Ascending aorta (tissue), 2 donors: ENCODE data around the gene PRPF31. TPM values are rescaled to one million over a fixed set of nuclear protein-coding genes. Genes with fewer than 3 reads are reported as not detected.

Source experiments
- DNase-seq, 2 donors: peaks; one replicate each; pipeline ENCODE4 v3.0.0-alpha.2; 2019; ENCODE audit warnings: low spot score in 2 of 2
- H3K27ac ChIP-seq, 2 donors: fragments of 200-600 bp; sonication (generic); one replicate each; pipeline ENCODE4 v1.5.1; 2016 to 2017; ENCODE audit warnings: mild to moderate bottlenecking in 1 of 2
- H3K27me3 ChIP-seq: fragments of 200-600 bp; sonication (generic); one replicate; pipeline ENCODE4 v1.5.1; 2017
- H3K36me3 ChIP-seq, 2 donors: fragments of 200-600 bp; sonication (generic); one replicate each; pipeline ENCODE4 v1.5.1; 2016
- H3K4me1 ChIP-seq, 2 donors: fragments of 200-600 bp; sonication (generic); one replicate each; pipeline ENCODE4 v1.5.1; 2016 to 2017; ENCODE audit warnings: mild to moderate bottlenecking in 1 of 2
- H3K4me3 ChIP-seq, 2 donors: fragments of 200-600 bp; sonication (generic); one replicate each; pipeline ENCODE4 v1.5.1; 2016 to 2017; ENCODE audit warnings: mild to moderate bottlenecking in 1 of 2
- H3K9me3 ChIP-seq, 2 donors: fragments of 200-600 bp; sonication (generic); one replicate each; pipeline ENCODE4 v1.5.1; 2016
- intact Hi-C: fragments of 100-400 bp; cut with DNase I; formaldehyde crosslinking; loops from one replicate; pipeline ENCODE4 v1.15.1; 2023
- total RNA-seq: library from RNA; depleted of rRNA; stranded (reverse); fragments of >200 nt; gene quantifications from one replicate; pipeline ENCODE4 v1.1.0, GENCODE V29; 2016
- TF ChIP-seq, protein P1 (sequence below), 3 experiments: fragments of 200-600 bp in 2 of 3; fragments of 450-650 bp in 1 of 3; sonication (generic) in 2 of 3; IDR thresholded peaks; one replicate each; pipeline ENCODE4 v1.5.1; 2016 to 2019; ENCODE audit warnings: antibody characterized with exemption in 3 of 3, mild to moderate bottlenecking in 1 of 3, moderate library complexity in 1 of 3

Gene PRPF31
- total RNA-seq, 1 donor from 2014 or later, result 84.1 TPM

DNA sequence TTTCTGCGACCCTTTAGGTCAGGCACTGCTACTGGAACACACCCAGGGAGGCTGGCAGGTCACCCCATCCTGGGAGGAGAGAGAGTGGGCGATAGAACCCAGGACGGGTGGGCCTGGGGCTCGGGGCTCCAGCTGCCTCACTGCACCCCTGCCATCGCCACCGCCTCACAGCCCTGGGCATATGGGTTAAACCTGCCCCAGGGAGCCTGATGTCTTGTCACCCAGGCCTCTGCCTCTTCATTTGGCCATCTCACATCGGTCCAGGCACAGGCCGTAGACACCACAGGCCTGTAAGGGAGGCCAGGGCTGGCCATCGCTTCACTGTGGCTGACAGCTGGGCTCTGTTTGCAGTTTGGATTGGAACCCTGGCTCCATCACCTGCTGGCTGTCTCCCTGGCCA lies 10.2 kb downstream of the PRPF31 start:
- Histone ChIP-seq H3K9me3 (no peaks in the 10 kb centered on the region), H3K27ac (no peak overlapping the region), H3K4me1 (no peaks in the 10 kb centered on the region), H3K27me3 (no peaks in the 10 kb centered on the region), H3K36me3 (peaks cover 77 to 95% of the 10 kb centered on the region in 2 donors), H3K4me3 (no peak overlapping the region)
- intact Hi-C loops, result no loop called here
- TF ChIP-seq, protein P1, sequence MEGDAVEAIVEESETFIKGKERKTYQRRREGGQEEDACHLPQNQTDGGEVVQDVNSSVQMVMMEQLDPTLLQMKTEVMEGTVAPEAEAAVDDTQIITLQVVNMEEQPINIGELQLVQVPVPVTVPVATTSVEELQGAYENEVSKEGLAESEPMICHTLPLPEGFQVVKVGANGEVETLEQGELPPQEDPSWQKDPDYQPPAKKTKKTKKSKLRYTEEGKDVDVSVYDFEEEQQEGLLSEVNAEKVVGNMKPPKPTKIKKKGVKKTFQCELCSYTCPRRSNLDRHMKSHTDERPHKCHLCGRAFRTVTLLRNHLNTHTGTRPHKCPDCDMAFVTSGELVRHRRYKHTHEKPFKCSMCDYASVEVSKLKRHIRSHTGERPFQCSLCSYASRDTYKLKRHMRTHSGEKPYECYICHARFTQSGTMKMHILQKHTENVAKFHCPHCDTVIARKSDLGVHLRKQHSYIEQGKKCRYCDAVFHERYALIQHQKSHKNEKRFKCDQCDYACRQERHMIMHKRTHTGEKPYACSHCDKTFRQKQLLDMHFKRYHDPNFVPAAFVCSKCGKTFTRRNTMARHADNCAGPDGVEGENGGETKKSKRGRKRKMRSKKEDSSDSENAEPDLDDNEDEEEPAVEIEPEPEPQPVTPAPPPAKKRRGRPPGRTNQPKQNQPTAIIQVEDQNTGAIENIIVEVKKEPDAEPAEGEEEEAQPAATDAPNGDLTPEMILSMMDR (IDR thresholded peaks at IDR 0.05), result no peak
- no peak for DNase-seq

GRCh38 chr19:54127688-54128440 lies 12.3 kb downstream of the PRPF31 start:
- peaks cover 71 to 90% of the 10 kb centered on the region in 2 donors for H3K36me3 ChIP-seq
- DNase-seq, result no peak
- no peak overlapping the region for H3K27ac ChIP-seq
- intact Hi-C loops, result no loop called here
- no peak overlapping the region for H3K4me3 ChIP-seq
- H3K27me3 ChIP-seq, result no peaks in the 10 kb centered on the region
- no peaks in the 10 kb centered on the region for H3K9me3 ChIP-seq
- TF ChIP-seq, protein P1 (IDR thresholded peaks at IDR 0.05), result no peak
- H3K4me1 ChIP-seq, result no peaks in the 10 kb centered on the region

DNA sequence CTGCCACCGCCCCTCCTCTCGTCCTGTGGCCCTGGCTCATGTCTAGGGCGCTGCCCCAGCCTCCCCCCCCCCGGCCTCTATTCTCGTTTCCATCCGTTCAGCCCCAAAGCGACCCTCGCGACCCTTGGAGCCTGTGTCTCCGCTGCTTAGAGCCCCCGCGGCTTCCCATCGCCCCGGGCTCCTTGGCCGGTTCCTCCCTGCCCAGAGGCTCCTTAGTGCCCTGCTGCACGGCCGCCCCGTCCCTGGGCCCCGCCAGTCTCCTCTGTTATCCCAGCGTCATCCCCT lies 12.8 kb downstream of the PRPF31 start:
- intact Hi-C loops, result no loop called here
- H3K4me1 ChIP-seq, result no peaks in the 10 kb centered on the region
- DNase-seq, result no peak
- no peaks in the 10 kb centered on the region for H3K27me3 ChIP-seq
- H3K9me3 ChIP-seq, result no peaks in the 10 kb centered on the region
- peaks cover 66 to 88% of the 10 kb centered on the region in 2 donors for H3K36me3 ChIP-seq
- no peak overlapping the region for H3K27ac ChIP-seq
- TF ChIP-seq, protein P1 (IDR thresholded peaks at IDR 0.05), result no peak
- H3K4me3 ChIP-seq, result no peak overlapping the region

GRCh38 chr19:54128796-54129616 lies 13.5 kb downstream of the PRPF31 start:
- no peaks in the 10 kb centered on the region for H3K9me3 ChIP-seq
- H3K36me3 ChIP-seq, result peaks cover 60 to 82% of the 10 kb centered on the region in 2 donors
- no peaks in the 10 kb centered on the region for H3K27me3 ChIP-seq
- intact Hi-C loops, result no loop called here
- TF ChIP-seq, protein P1 (IDR thresholded peaks at IDR 0.05), result no peak
- no peak overlapping the region for H3K27ac ChIP-seq
- H3K4me3 ChIP-seq, result no peak overlapping the region
- DNase-seq, result no peak
- H3K4me1 ChIP-seq, result no peaks in the 10 kb centered on the region

DNA sequence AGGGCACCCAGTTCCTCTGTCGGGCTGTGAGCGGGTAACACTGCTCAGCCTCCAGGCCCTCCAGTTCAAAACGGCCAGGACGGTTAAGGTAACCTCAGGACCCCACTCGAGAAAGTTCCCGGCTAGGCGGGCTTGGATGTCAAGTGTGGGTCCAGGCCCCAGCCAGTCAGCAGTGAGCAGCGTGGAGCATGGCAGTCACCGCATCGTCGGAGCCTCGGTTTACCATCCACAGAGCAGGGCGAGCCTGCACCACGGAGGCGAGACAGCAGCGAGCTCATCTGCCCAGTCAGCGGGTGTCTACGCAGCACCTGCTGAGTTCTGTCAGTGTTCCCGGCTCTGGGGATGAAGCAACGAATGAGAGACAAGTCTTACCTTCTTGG lies 14.1 kb downstream of the PRPF31 start:
- Histone ChIP-seq H3K27me3 (no peaks in the 10 kb centered on the region), H3K36me3 (peaks cover 54 to 76% of the 10 kb centered on the region in 2 donors), H3K9me3 (no peaks in the 10 kb centered on the region), H3K27ac (no peak overlapping the region), H3K4me1 (no peaks in the 10 kb centered on the region), H3K4me3 (no peak overlapping the region)
- intact Hi-C loops, result no loop called here
- no peak for DNase-seq
- TF ChIP-seq, protein P1 (IDR thresholded peaks at IDR 0.05), result no peak
